GM13976 (cell line): ENCODE data around the gene TRIO.

Experiments used
- DNase-seq: peaks from one replicate; pipeline ENCODE4 v3.0.0; 2012; ENCODE audit warnings: low spot score
- in situ Hi-C: fragments of 300-500 bp; cut with MboI; formaldehyde crosslinking; loops from one replicate; pipeline ENCODE4 v1.12.0; 2022; ENCODE audit warnings: low sequenced_read_pairs, mixed read lengths, inconsistent platforms; ENCODE audit not compliant: unreplicated experiment
- TF ChIP-seq, protein P1 (sequence below): IDR thresholded peaks from 2 replicates; pipeline ENCODE4 v1.5.1; 2012; ENCODE audit warnings: borderline replicate concordance, mild to moderate bottlenecking; ENCODE audit not compliant: insufficient read depth; ENCODE audit errors: extremely low read depth, missing control alignments, control extremely low read depth

TRIO gene

DNA sequence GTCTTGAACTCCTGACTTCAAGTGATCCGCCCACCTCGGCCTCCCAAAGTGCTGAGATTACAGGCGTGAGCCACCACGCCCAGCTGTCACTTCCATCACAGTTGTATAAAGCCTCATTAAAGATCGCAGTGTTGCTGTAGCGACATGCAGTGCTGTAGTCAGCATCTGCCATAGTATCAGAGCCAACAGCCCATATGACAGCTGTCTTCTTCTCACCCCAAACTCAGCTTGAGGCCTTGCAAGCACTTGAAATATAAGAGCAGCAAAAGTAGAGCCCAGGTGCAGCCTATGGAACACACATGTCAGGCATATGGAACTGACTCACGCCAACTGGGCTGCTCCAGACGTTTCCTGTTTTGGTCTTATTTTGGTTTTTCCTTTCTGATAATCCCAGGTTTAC lies 167.8 kb downstream of the TRIO start:
- no peak for DNase-seq
- TF ChIP-seq, protein P1, sequence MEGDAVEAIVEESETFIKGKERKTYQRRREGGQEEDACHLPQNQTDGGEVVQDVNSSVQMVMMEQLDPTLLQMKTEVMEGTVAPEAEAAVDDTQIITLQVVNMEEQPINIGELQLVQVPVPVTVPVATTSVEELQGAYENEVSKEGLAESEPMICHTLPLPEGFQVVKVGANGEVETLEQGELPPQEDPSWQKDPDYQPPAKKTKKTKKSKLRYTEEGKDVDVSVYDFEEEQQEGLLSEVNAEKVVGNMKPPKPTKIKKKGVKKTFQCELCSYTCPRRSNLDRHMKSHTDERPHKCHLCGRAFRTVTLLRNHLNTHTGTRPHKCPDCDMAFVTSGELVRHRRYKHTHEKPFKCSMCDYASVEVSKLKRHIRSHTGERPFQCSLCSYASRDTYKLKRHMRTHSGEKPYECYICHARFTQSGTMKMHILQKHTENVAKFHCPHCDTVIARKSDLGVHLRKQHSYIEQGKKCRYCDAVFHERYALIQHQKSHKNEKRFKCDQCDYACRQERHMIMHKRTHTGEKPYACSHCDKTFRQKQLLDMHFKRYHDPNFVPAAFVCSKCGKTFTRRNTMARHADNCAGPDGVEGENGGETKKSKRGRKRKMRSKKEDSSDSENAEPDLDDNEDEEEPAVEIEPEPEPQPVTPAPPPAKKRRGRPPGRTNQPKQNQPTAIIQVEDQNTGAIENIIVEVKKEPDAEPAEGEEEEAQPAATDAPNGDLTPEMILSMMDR: no peak
- in situ Hi-C loops: no loop called here

DNA sequence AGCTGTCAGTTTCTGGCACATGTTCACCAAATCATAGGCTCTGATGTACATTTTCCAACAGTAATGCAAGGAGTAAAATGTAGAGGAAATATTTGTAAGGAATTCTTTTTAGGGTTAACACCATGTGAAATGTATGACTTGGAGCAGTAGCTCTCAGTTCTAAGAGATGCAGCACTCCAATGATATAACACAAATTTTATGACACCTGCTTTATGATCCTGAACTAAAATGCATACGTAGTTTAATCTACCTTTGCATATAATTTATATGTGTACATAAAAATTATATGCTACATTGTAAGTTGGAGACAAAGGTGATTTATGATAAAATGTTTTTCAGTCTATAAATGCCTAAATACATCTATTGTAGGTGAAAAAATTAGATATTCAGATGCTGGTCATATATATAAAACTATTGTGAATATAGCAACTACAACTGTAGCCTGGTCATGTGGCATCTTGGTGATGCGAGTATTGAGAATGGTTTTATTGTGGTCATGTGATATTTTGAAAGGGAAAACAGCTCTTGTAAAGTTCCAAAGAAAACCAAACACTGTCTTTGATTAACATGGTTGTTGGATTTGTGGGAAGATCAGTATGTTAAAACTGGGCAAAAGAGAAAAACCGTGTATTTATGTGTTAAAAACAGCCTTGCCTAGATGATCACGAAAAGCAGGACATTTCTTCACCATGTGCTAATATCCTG lies 171.0 kb downstream of the TRIO start:
- in situ Hi-C loops: no loop called here
- no peak for DNase-seq
- TF ChIP-seq, protein P1: no peak

DNA sequence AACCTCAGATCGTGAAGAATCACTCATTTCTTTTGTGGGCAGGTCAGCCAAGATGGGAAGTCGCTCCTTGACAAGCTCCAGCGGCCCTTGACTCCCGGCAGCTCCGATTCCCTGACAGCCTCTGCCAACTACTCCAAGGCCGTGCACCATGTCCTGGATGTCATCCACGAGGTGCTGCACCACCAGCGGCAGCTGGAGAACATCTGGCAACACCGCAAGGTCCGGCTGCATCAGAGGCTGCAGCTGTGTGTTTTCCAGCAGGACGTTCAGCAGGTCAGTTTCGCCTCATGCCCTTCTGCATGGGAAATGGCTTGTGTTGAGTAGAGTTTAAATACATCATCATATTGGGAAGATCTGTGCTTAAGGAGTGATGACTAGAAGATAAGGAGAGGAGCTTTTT lies 173.3 kb downstream of the TRIO start:
- in situ Hi-C loops: no loop called here
- DNase-seq: no peak
- TF ChIP-seq, protein P1: no peak

DNA sequence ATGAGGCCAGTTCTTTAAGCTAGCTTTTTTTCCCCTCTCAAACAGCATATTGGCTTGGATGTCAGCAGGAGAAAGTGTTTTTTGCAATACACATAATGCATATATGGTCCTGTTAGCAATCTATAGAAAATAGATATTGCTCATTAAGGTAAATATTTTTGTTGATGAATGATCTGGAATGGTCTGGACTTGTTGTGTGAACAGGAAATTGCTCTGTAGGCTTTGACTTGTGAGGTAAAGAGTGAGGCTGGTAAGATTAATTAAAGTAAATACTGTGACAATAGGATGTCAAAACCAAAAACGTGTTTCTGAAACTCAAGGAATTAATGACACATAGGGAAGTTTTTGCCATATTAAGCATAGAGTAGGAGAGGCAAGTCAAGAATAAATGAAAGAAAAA lies 176.0 kb downstream of the TRIO start:
- in situ Hi-C loops: no loop called here
- TF ChIP-seq, protein P1: no peak
- no peak for DNase-seq

DNA sequence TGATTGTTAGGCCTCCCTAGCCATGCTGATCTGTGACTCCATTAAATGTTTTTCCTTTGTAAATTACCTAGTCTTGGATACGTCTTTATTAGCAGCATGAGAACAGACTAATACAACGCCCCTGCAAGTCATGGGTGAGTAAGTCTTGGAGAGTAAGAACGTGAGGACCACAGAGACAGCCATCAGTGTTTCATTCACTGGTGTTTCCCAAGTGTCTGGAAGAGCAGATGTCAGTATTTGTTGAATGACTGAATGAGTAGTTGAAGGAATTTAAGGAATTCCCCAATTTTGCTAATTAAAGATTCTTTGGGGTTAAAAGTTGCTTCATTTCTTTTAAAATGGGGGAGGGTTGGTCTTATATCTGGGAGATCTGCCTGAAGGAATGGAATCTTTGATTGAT lies 178.8 kb downstream of the TRIO start:
- in situ Hi-C loops: no loop called here
- TF ChIP-seq, protein P1: no peak
- no peak for DNase-seq

DNA sequence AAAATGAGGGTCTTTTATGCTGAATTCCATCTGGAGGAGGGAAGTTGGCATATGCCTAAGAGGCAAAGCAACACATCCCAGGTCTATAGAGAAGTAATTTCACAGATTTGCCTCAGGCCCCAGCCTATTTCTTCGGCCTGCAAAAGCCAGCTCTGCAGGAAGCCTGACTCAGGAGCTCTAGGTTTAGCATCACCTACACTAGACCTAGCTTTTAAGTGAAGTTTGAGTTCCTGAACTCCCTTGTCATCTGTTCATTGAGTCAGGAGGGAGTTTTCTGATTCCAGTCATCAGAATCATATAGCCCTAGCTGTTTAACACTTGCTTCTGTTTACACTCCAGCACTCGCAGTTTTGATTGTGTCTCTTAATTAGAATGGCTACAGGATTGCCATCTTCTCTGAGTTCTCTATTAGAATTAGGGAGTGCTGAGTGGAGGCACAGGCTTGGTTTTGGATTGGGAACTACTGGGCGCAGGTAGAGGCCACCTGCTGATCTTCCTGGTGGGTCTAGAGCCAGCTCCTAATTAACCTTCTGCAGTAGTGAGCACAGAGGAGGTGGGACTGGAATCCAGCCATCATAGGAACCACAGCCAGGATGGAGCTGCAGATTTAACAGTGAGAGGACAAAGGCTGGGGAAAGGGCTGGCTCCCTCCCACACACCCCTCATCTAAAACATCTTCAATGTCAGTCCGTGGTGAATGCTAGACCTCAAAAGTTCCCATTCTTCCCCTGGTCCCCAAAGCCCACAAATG lies 179.5 kb downstream of the TRIO start:
- DNase-seq: no peak
- in situ Hi-C loops: no loop called here
- TF ChIP-seq, protein P1: no peak
